ENCODE measurements around the gene CNN2.

DNA sequence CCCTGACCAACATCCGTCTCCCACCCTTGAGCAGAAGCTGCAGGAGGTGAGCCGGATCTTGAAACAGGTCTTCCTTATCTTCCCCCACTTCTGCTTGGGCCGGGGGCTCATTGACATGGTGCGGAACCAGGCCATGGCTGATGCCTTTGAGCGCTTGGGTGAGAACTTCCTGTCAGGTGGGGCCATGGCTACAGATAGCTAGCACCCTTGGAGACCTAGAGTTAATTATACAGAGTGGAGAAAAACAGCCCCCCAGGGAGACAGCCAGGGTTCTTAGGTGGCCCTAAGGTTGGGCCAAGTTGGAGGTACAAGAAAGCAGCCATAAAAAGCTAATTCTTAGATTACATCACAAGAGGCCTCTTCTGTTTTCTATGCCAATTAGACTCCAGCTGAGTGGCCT lies 31.7 kb downstream of the CNN2 start:
- TF ChIP-seq CTCF (conservative IDR thresholded peaks at IDR 0.05; ENCODE audit: low read depth, low read length) (no peak), EZH2 (IDR thresholded peaks at IDR 0.05; ENCODE audit: low read length, unreplicated experiment) (no peak), EZH2phosphoT487 (IDR thresholded peaks at IDR 0.05; ENCODE audit: borderline replicate concordance, low read length) (no peak)
